ENCODE data around the gene SIPA1L3.
A peak's percentile ranks its signal among the peaks of the same experiment; 100 is the strongest.
"Not testable (repeated sequence)": the region's sequence is repeated elsewhere in the genome, so short reads cannot be mapped to it uniquely, and the experiment has no call there.

Gene SIPA1L3

GRCh38 chr19:37909661-37910199 is 2.7 kb downstream of the SIPA1L3 start:
- no peak for FAIRE-seq
- no peak for DNase-seq (ENCODE audit: insufficient read length, low spot score)

- DNase-seq (ENCODE audit: insufficient read length, low spot score) (no peak), FAIRE-seq (no peak)
Measured at GRCh38 chr19:37914908-37915307, 7.9 kb downstream of the SIPA1L3 start.

GRCh38 chr19:37920591-37921450 is 13.8 kb downstream of the SIPA1L3 start:
- FAIRE-seq, result no peak

GRCh38 chr19:37924573-37924972 is 17.6 kb downstream of the SIPA1L3 start:
- DNase-seq (ENCODE audit: insufficient read length, low spot score); FAIRE-seq: not testable (repeated sequence)

More at GRCh38 chr19:37920591-37921450, 13.8 kb downstream of the SIPA1L3 start:
- no peak for DNase-seq (ENCODE audit: insufficient read length, low spot score)

- FAIRE-seq (peak; percentile 4), DNase-seq (ENCODE audit: insufficient read length, low spot score) (no peak)
Measured at GRCh38 chr19:37925212-37925611, 18.2 kb downstream of the SIPA1L3 start.

GRCh38 chr19:37926255-37926654 is 19.2 kb downstream of the SIPA1L3 start:
- no peak for FAIRE-seq
- DNase-seq (ENCODE audit: insufficient read length, low spot score), result no peak

GRCh38 chr19:37926711-37927110 is 19.7 kb downstream of the SIPA1L3 start:
- FAIRE-seq (no peak), DNase-seq (ENCODE audit: insufficient read length, low spot score) (no peak)

GRCh38 chr19:37928527-37929286 is 21.7 kb downstream of the SIPA1L3 start:
- DNase-seq (ENCODE audit: insufficient read length, low spot score) (no peak), FAIRE-seq (no peak)

GRCh38 chr19:37929355-37929923 is 22.4 kb downstream of the SIPA1L3 start:
- FAIRE-seq (no peak), DNase-seq (ENCODE audit: insufficient read length, low spot score) (no peak)

- FAIRE-seq (no peak), DNase-seq (ENCODE audit: insufficient read length, low spot score) (no peak)
Measured at GRCh38 chr19:37930416-37930815, 23.4 kb downstream of the SIPA1L3 start.

GRCh38 chr19:37931881-37932655 is 25.1 kb downstream of the SIPA1L3 start:
- no peak for FAIRE-seq
- no peak for DNase-seq (ENCODE audit: insufficient read length, low spot score)

GRCh38 chr19:37932985-37933936 is 26.3 kb downstream of the SIPA1L3 start:
- FAIRE-seq (peak; percentile 9), DNase-seq (ENCODE audit: insufficient read length, low spot score) (peak; percentile 36)

GRCh38 chr19:37933937-37934358 is 26.9 kb downstream of the SIPA1L3 start:
- FAIRE-seq (no peak), DNase-seq (ENCODE audit: insufficient read length, low spot score) (no peak)

- no peak for DNase-seq (ENCODE audit: insufficient read length, low spot score)
- no peak for FAIRE-seq
Measured at GRCh38 chr19:37935341-37935740, 28.3 kb downstream of the SIPA1L3 start.

- no peak for DNase-seq (ENCODE audit: insufficient read length, low spot score)
- FAIRE-seq, result no peak
Measured at GRCh38 chr19:37936166-37936565, 29.2 kb downstream of the SIPA1L3 start.

- no peak for FAIRE-seq
- DNase-seq (ENCODE audit: insufficient read length, low spot score), result no peak
Measured at GRCh38 chr19:37936886-37937285, 29.9 kb downstream of the SIPA1L3 start.

GRCh38 chr19:37938353-37938752 is 31.3 kb downstream of the SIPA1L3 start:
- no peak for DNase-seq (ENCODE audit: insufficient read length, low spot score)
- FAIRE-seq, result no peak

GRCh38 chr19:37941782-37942515 is 34.9 kb downstream of the SIPA1L3 start:
- FAIRE-seq, result no peak
- no peak for DNase-seq (ENCODE audit: insufficient read length, low spot score)

GRCh38 chr19:37942516-37942902 is 35.5 kb downstream of the SIPA1L3 start:
- DNase-seq (ENCODE audit: insufficient read length, low spot score) (no peak), FAIRE-seq (no peak)
